GM20000 (cell line): ENCODE measurements around the gene ZNF787.

Experiments used
- DNase-seq: peaks from one replicate; pipeline ENCODE4 v3.0.0; 2012; ENCODE audit warnings: low spot score
- CTCF ChIP-seq: IDR thresholded peaks from 2 replicates; pipeline ENCODE4 v1.5.1; 2012; ENCODE audit warnings: mild to moderate bottlenecking, control low read depth; ENCODE audit errors: extremely low read depth, missing control alignments

Gene ZNF787

GRCh38 chr19:56121180-56122167 lies at the start of gene ZNF787:
Gene ZNF787, minus strand, starts transcription at chr19:56121295. Its CDS starts 18,078 bp downstream, at chr19:56103217.
- peak; percentile 98 for DNase-seq
- TF ChIP-seq CTCF, result no peak

GRCh38 chr19:56170261-56170660 lies 49.2 kb upstream of the ZNF787 start:
- DNase-seq, result no peak
- TF ChIP-seq CTCF, result no peak

- DNase-seq, result no peak
Observed at GRCh38 chr19:56167064-56167578, 46.0 kb upstream of the ZNF787 start.

GRCh38 chr19:56163097-56163496 lies 42.0 kb upstream of the ZNF787 start:
- DNase-seq, result no peak
- TF ChIP-seq CTCF, result no peak

More at GRCh38 chr19:56167064-56167578, 46.0 kb upstream of the ZNF787 start:
- no peak for TF ChIP-seq CTCF

- TF ChIP-seq CTCF, result no peak
- no peak for DNase-seq
Observed at GRCh38 chr19:56162258-56162657, 41.2 kb upstream of the ZNF787 start.

GRCh38 chr19:56161534-56161933 lies 40.4 kb upstream of the ZNF787 start:
- DNase-seq, result no peak
- no peak for TF ChIP-seq CTCF

- no peak for DNase-seq
- TF ChIP-seq CTCF, result no peak
Observed at GRCh38 chr19:56159622-56160271, 38.7 kb upstream of the ZNF787 start.
